IPS-15b (cell line): ENCODE measurements around the gene CYP4F2.
A peak's percentile ranks its signal among the peaks of the same experiment; 100 is the strongest.
"Not testable (repeated sequence)": the region's sequence is repeated elsewhere in the genome, so short reads cannot be mapped to it uniquely, and the experiment has no call there.

ENCODE experiments used
- H3K27me3 ChIP-seq: one replicate; pipeline ENCODE4 v1.6.1; 2013; ENCODE audit warnings: low read length; ENCODE audit not compliant: control insufficient read depth, insufficient read depth
- H3K36me3 ChIP-seq: one replicate; pipeline ENCODE4 v1.6.1; 2013; ENCODE audit warnings: low read length; ENCODE audit not compliant: control insufficient read depth, insufficient read depth
- H3K4me1 ChIP-seq: one replicate; pipeline ENCODE4 v1.6.1; 2013; ENCODE audit warnings: mild to moderate bottlenecking, low read length; ENCODE audit not compliant: control insufficient read depth, insufficient read depth
- H3K4me3 ChIP-seq: one replicate; pipeline ENCODE4 v1.5.1; 2013; ENCODE audit warnings: low read depth, low read length
- H3K9ac ChIP-seq: one replicate; pipeline ENCODE4 v1.6.1; 2013; ENCODE audit warnings: low read depth, mild to moderate bottlenecking, low read length
- H3K9me3 ChIP-seq: one replicate; pipeline ENCODE4 v1.6.1; 2013; ENCODE audit warnings: mild to moderate bottlenecking, low read length; ENCODE audit not compliant: control insufficient read depth, insufficient read depth

The CYP4F2 gene

GRCh38 chr19:15922021-15922420 lies 24.1 kb upstream of the CYP4F2 start:
- Histone ChIP-seq H3K4me1 (no peaks in the 10 kb centered on the region), H3K36me3 (no peaks in the 10 kb centered on the region), H3K27me3 (peaks cover 6% of the 10 kb centered on the region), H3K9me3 (no peaks in the 10 kb centered on the region), H3K9ac (no peak overlapping the region), H3K4me3 (no peak overlapping the region)

GRCh38 chr19:15919243-15919642 lies 21.4 kb upstream of the CYP4F2 start:
- Histone ChIP-seq H3K27me3 (peaks cover 6% of the 10 kb centered on the region), H3K9ac (no peak overlapping the region), H3K4me1 (no peaks in the 10 kb centered on the region), H3K9me3 (no peaks in the 10 kb centered on the region), H3K4me3 (no peak overlapping the region), H3K36me3 (no peaks in the 10 kb centered on the region)

DNA sequence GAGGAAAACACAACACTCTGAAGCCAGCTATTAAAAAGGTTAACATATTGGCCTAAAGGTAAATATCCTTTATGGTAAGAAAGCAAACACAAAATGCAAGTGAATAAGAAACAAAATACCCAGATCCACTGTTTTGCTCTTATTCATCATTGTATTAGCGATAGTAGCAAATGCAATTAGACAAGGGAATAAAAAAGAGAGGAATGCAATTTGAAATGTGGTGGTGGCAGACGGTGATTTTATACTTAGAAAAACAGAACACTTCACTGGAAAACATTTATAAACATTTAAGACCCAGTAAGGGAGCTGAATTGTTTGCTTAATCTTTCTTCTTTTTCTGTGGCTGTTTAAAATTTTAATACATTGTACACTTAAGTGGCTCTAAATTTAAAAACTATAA lies 17.2 kb upstream of the CYP4F2 start:
- Histone ChIP-seq H3K4me3 (no peak overlapping the region), H3K9me3 (no peaks in the 10 kb centered on the region), H3K36me3 (no peaks in the 10 kb centered on the region), H3K4me1 (no peaks in the 10 kb centered on the region), H3K27me3 (peaks cover 25% of the 10 kb centered on the region), H3K9ac (no peak overlapping the region)

GRCh38 chr19:15913830-15914229 lies 16.0 kb upstream of the CYP4F2 start:
- no peaks in the 10 kb centered on the region for H3K36me3 ChIP-seq
- no peak overlapping the region for H3K9ac ChIP-seq
- no peaks in the 10 kb centered on the region for H3K4me1 ChIP-seq
- H3K4me3 ChIP-seq: no peak overlapping the region
- peaks cover 25% of the 10 kb centered on the region for H3K27me3 ChIP-seq
- H3K9me3 ChIP-seq: no peaks in the 10 kb centered on the region

GRCh38 chr19:15913384-15913783 lies 15.5 kb upstream of the CYP4F2 start:
- no peaks in the 10 kb centered on the region for H3K4me1 ChIP-seq
- peaks cover 25% of the 10 kb centered on the region for H3K27me3 ChIP-seq
- no peaks in the 10 kb centered on the region for H3K36me3 ChIP-seq
- no peak overlapping the region for H3K4me3 ChIP-seq
- H3K9ac ChIP-seq: no peak overlapping the region
- H3K9me3 ChIP-seq: no peaks in the 10 kb centered on the region

DNA sequence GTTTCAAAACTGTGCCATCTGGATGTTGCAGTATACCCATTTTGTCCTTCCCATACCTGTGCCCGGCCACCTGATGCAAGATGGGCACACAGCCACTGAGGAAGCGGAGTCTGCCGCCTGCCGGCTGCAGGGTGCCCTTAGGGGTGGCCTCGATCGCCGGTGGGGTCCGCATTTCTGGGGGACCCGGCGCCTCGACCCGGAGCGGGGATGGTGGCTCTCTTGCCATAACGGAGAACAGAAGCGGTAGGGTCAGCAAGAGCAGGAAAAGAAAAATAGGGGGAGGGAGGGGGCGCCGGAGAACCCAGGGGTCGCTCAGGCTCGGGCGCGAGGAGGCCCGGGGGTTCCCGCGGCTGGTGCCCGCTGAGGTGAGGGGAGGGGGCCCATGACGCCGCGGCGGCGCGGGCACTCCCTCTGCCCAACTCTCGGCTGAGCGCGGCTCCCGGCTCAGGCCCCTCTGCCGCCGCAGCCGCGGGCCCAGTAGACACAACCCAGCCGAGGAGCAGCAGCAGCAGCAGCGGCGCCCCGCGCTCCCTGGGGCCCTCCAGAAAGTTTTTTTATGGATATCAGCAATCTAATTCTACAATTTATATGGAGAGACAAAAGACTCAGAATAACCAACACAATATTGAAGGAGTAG lies 13.8 kb upstream of the CYP4F2 start:
- H3K9me3 ChIP-seq: no peaks in the 10 kb centered on the region

GRCh38 chr19:15905026-15905425 lies 7.2 kb upstream of the CYP4F2 start:
- H3K4me1 ChIP-seq: no peaks in the 10 kb centered on the region
- H3K9me3 ChIP-seq: no peaks in the 10 kb centered on the region
- no peak overlapping the region for H3K4me3 ChIP-seq
- H3K27me3 ChIP-seq: peaks cover 11% of the 10 kb centered on the region
- no peak overlapping the region for H3K9ac ChIP-seq
- H3K36me3 ChIP-seq: no peaks in the 10 kb centered on the region

More for the DNA sequence above, 13.8 kb upstream of the CYP4F2 start:
- H3K4me3 ChIP-seq: peak overlapping the region; percentile 50
- peaks cover 25% of the 10 kb centered on the region for H3K27me3 ChIP-seq
- no peak overlapping the region for H3K9ac ChIP-seq
- H3K36me3 ChIP-seq: no peaks in the 10 kb centered on the region
- no peaks in the 10 kb centered on the region for H3K4me1 ChIP-seq

DNA sequence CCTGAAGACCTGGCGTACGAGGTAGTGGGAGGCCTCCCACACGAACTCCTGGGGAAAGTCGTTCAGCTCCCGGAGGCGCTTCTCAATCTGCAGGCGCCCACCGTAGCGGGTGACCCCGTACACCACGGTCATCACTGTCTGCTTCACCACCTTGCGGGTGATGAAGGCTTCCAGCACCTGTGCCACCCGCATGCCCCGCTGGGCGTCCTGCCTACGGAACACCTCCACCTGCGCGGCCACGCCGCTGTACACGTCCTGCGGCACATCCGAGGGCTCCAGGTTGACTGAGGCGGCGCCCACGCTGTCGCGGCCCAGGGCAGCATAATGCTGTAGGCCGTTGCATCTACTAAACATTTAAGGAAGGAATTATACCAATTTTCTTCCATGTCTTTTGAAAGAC lies 5.0 kb upstream of the CYP4F2 start:
- not testable (repeated sequence) for H3K4me1 ChIP-seq, H3K9me3 ChIP-seq, H3K9ac ChIP-seq, H3K36me3 ChIP-seq, H3K4me3 ChIP-seq
- peaks cover 11% of the 10 kb centered on the region for H3K27me3 ChIP-seq

- no peaks in the 10 kb centered on the region for H3K4me1 ChIP-seq
- no peak overlapping the region for H3K4me3 ChIP-seq
- H3K9me3 ChIP-seq: no peaks in the 10 kb centered on the region
- H3K36me3 ChIP-seq: no peaks in the 10 kb centered on the region
- no peak overlapping the region for H3K9ac ChIP-seq
- peaks cover 11% of the 10 kb centered on the region for H3K27me3 ChIP-seq
Measured at GRCh38 chr19:15902254-15902653, 4.4 kb upstream of the CYP4F2 start.

DNA sequence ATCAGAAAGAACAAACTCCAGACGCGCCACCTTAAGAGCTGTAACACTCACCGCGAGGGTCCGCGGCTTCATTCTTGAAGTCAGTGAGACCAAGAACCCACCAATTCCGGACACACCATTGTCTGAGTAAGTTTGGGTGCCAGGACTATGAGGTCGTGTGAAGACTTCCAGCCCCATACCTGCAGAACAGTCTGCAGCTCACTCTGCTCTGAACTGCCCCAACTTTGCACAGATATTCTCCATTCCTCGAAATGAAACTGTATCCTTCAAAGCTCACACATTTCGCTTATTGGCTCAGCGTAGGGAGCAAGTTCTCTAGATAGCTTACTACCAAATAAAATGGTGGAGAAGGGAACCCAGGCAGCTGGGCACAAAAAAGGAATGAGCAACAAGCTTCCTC lies 2.6 kb upstream of the CYP4F2 start:
- Histone ChIP-seq H3K9ac (no peak overlapping the region), H3K27me3 (peaks cover 11% of the 10 kb centered on the region), H3K9me3 (no peaks in the 10 kb centered on the region), H3K4me3 (no peak overlapping the region), H3K36me3 (no peaks in the 10 kb centered on the region), H3K4me1 (no peaks in the 10 kb centered on the region)

DNA sequence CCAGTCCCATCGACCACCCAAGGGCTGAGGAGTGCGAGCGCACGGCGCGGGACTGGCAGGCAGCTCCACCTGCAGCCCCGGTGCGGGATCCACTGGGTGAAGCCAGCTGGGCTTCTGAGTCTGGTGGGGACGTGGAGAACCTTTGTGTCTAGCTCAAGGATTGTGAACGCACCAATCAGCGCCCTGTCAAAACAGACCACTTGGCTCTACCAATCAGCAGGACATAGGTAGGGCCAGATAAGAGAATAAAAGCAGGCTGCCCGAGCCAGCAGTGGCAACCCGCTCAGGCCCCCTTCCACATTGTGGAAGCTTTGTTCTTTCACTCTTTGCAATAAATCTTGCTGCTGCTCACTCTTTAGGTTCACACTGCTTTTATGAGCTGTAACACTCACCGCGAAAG lies 2.2 kb upstream of the CYP4F2 start:
- H3K4me3 ChIP-seq: peak overlapping the region; percentile 32
- not testable (repeated sequence) for H3K9ac ChIP-seq, H3K9me3 ChIP-seq, H3K36me3 ChIP-seq, H3K4me1 ChIP-seq
- H3K27me3 ChIP-seq: peaks cover 11% of the 10 kb centered on the region

GRCh38 chr19:15899561-15899960 lies 1.7 kb upstream of the CYP4F2 start:
- not testable (repeated sequence) for H3K36me3 ChIP-seq, H3K4me1 ChIP-seq, H3K9me3 ChIP-seq, H3K9ac ChIP-seq
- Histone ChIP-seq H3K27me3 (peaks cover 11% of the 10 kb centered on the region), H3K4me3 (peak overlapping the region; percentile 32)
